ENCODE data around the gene PTTG1IP.

Gene PTTG1IP

DNA sequence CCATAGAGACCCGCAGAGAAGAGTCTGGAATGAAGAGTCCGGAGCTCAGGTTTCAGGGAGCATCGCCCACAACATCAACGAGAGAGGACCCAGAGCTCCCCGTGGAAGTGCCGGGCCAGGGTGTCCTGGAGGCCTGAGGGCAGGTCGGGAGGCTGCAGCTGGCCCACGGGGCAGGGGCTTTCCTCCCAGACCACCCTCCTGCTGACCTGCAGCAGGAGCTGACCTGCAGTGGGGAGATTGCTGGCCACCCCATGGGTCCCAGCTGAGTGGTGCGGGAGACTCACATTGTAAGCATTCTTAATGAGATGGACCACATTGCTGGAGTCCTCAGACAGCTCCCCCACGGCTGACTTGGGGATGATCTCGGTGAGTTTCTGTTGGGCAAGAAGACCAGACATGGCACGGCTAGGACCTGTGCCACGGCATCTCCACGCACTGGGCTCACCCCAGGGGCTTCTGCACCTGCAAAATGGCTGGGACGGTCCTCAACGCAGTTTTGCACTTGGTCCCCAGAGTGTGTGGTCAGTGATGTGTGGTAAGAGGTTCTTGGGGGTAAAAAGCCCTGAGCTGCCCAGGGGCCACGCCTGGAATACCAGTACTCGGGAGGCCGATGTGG is 21.3 kb upstream of the PTTG1IP start:
- no peak for DNase-seq

- DNase-seq: no peak
These were observed 20.6 kb upstream of the PTTG1IP start for GRCh38 chr21:44893948-44894656.

DNA sequence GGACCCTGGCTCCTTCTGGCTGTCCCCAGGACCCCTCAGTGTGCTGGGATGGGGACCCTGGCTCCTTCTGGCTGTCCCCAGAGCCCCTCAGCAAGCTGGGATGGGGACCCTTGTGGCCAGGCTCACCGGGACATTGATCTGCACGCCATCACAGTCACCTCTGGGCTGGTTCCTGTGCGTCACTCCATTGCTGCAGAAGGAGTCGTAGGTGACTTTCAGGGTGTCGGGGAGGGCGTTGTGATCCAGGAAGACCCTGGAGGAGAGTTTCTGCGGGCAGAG is 19.7 kb upstream of the PTTG1IP start:
- DNase-seq: no peak

- no peak for DNase-seq
These were observed 19.2 kb upstream of the PTTG1IP start for GRCh38 chr21:44892536-44893277.

DNA sequence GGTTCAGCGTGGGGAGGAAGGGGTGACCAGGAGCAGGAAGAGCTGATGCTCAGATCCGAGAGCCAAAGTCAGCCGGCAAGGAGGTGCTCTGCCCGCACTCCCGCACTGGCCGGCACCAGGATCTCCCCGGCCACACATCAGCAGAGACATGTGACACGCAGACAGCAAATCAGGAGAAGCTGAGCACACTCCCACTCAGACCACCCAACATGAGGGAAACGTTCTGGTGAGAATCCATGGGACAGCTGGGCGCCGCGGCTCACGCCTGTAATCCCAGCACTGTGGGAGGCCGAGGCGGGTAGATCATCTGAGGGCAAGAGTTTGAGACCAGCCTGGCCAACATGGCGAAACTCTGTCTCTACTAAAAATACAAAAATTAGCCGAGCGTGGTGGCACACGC is 18.6 kb upstream of the PTTG1IP start:
- no peak for DNase-seq

- DNase-seq: no peak
These were observed 18.1 kb upstream of the PTTG1IP start for GRCh38 chr21:44891631-44892031.

- DNase-seq: no peak
These were observed 17.6 kb upstream of the PTTG1IP start for GRCh38 chr21:44890961-44891541.

DNA sequence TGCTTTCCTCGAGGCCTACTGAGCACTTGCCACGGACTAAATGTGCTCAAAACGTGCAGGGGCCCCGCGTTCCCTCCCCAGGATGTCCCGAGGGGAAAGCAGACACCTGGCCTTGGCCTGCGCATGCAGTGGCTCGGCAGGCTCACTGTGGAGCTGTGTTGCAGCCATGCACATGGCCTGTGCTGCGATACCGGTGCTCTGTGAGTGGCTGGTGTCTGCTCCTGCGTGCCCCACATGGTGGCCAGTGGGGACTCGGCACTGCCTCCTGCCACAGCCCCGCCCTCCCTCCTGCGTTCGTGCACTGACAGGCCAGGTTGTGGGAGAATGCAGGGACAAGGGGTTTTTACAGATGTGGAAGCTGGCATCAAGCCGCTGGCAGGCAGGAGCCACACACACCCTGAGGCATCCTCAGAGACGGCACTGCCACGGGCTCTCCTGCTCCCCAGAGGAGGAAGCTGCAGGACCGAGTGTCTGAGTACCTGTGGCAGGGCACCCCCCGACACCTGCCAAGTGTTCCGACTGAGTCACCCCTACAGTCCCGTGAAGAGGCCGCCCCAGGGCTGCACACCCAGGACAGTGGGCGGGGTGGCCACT is 16.9 kb upstream of the PTTG1IP start:
- DNase-seq: no peak

- no peak for DNase-seq
These were observed 16.3 kb upstream of the PTTG1IP start for GRCh38 chr21:44889625-44890337.

DNA sequence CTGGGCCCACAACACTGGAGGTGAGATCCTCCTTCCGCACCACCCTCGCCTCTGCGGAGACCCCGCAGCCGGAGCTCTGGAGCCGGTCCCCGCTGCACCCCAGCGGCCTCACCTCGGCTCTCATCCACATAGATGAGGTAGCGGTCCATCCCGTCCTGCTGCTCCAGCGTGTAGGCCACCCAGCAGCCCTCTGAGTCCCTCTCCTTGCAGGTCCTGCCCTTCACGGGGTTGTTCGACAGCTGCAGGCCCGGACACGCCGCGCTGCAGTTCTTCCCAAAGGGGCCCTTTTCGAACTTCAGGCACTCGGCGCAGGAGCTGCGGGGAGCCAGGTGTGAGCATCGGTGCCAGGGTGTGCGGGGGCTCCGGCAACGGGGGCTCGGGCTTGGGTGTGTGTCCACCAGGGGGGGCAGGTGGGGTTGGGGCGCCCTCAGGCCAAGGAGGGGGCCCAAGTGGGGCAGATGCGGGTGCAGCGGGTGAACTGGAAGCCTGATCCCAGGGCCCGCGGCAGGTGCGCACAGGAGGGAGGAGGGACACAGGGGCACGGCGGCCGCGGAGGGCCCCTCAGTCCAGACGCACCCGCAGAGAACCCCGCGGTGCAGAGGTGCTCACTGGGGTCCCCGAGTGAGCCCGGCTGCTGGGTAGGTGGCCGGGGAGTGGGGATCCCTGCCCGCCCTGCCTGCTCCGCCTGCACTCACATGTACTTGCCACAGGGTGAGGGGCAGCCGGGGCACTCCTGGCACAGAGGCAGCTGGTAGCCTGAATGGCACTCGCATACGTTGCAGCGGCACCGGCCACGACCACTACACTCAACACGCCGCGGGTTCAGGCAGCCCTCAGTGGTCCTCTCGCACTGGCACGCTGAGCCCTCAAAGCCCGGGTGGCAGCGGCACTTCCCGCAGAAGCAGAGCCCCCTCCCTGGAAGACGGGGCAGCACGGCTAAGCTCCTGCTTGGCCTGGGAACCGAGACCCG is 15.4 kb upstream of the PTTG1IP start:
- DNase-seq: no peak

DNA sequence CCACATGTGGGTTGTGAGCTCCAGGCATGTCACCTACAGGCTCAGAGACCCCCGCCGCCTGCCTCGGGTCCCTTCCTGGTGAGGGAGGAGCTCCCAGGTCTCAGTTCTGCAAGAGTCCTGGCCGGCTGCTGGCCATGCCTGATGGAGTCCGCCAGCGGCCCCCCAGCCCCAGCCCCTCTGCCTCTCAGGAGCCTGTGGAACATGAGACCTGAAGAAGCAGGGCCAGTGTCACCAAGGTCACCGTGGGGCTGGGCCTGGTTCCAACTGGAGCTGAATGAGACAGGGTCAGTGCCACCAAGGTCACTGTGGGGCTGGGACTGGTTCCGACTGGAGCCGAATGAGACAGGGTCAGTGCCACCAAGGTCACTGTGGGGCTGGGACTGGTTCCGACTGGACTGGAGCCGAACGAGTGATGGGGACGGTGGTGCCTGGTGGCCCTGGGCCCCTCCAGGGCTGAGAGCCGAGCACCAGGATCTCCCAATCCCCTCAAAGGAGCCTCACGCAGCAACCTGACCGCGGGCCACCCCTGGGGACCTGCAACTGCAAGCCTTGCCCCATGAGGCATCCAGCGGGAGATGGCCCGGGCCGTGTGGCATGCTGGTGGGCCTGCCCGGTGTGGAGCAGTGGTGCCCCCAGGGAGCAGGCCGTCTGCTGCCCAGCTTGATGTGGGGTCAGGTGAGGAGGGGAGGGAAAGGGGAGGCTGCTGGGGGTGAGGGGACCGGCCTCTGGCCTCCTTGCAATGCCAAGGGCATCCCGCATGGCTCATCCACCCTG is 14.5 kb upstream of the PTTG1IP start:
- no peak for DNase-seq

GRCh38 chr21:44887126-44887806 is 13.8 kb upstream of the PTTG1IP start:
- DNase-seq: no peak

DNA sequence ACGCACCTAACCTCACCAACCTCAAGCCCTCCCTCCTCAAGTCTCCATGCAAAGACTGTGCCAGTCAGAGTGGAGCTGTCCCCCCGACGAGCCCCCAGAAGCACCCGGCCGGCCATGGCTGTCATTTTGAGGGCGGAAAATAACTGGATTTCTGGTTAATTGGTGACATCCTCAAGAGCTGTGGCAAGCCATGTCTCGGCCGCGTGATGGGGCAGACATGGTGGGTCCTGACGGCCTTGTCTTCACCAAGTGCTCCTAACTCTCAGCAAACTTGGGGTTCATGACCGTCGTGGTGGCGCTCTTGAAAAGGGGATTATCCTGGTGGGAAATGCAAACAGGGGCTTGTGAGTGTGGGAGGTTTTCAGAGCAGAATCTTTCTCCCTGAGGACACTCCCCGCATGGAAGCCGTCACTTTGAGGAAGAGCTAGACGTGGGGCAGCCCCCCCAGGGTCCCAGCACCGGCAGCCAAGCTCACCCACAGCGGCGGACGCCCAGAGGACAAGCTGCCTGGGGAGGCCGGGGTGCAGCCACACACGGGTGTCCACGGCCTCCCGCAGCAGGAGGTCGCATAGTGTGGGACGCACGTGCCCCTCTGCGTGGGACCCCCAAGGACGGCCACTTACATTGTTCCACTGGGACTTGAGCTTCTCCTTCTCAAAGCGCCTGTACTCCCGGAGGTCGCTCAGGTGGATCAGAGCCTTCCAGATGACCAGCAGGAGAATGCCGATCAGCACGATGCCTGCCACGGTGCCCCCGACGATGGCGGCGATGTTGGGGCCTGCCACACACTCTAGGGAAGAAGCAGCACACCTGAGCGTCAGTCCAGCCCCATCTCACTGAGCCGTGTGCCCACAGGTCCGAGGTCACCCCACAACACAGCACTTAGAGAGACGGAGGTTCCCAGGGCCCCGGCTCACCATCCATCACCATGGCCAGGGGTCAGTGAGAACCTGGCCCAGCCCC is 12.9 kb upstream of the PTTG1IP start:
- no peak for DNase-seq

DNA sequence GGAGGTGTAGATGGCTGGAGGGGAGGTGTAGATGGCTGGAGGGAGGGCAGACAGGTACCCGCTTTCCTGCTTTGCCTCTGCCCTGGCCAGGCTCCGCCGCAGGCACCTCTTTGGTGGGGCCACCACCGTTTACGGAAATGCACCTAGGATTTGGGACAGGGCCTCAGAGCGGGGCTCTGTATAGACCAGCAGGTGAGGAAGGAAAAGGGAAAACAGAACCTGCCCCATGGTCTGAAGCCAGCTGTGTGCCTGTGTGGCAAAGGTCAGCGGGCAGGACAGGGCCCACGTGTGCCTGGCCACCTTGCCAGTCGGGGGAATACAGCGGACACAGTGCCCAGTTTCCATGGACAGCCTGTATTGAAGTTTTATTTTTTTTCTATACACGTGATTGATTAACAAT is 12.1 kb upstream of the PTTG1IP start:
- DNase-seq: no peak

DNA sequence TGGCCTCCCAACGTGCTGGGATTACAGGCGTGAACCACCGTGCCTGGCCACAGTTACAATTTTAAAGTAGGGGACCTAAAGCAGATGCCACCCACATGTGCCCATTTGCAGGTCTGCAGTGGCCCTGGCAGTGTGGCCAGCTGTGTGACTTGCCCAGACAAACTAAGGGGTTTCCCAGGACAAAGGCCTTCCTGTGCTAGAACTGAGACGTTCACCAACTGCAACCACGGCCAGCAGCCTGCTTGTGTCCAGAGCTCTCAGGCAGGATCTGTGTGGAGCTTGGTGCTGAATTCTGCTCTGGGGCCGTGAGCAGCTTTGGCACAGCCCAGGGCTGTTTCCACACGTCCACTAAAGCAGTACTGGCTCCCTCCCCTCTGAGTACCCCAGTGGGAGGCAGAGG is 10.6 kb upstream of the PTTG1IP start:
- no peak for DNase-seq

GRCh38 chr21:44883250-44883649 is 9.8 kb upstream of the PTTG1IP start:
- DNase-seq: no peak

DNA sequence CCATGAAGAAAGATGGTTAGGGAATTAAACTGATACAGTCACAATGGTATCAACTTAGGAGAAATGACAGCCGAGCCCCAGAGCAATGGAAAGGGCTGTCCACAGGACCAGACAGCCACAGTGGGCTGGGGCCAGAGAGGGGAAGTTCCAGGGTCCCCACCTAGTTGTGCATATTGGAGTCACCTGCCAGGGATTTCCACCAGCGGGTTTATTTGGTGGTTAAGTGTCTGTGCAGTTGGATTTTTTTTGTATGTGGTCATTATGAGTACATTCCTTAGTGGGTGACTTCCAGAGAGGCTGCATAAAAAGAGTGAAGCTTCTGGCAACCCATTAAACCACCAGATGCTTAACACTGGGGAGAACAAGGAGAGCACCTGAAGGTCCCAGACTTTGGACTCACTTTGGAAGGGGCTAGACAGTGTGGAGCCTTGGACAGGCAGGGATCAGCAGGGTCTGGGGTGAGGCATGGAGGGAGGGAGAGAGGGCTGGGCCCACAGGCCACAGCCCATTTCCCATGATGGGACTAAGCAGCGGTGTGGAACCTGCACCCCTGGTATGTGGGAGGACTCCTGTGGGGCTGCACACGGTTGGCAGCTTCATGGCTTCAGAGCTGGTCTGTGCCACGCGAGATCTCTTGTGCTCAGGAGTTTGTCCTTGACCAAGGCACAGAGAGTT is 7.8 kb upstream of the PTTG1IP start:
- no peak for DNase-seq

DNA sequence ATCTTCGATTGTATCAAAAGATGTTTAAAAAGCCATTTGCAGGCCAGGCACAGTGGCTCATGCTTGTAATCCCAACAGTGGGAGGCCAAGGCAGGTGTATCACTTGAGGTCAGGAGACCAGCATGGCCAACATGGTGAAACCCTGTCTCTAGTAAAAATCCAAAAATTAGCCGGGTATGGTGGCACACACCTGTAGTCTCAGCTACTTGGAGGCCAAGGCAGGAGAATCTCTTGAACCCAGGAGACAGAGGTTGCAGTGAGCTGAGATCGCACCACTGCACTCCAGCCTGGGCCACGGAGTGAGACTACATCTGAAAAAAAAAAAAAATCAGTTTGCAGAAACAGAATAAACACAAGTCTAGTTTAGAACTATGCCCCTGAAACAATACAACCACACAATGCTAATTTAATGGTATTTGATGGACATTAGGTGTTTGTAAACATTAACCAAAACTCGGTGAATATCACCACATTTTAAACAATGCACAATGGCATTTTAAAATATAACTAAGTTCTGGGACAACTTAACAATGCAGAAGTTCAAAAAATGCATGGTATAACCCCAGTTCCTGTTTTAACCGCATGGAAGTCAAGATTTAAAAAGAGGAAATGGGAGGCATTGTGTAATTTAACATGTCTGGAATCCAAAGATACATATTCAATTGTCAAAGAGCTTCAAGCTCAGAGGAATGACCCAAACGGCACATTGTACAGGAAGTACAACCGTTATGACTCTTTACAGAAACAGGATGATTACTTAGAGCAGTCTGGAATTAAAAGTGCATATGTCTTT is 7.1 kb upstream of the PTTG1IP start:
- no peak for DNase-seq
